ENCODE results near the gene MGST3.

The MGST3 gene

DNA sequence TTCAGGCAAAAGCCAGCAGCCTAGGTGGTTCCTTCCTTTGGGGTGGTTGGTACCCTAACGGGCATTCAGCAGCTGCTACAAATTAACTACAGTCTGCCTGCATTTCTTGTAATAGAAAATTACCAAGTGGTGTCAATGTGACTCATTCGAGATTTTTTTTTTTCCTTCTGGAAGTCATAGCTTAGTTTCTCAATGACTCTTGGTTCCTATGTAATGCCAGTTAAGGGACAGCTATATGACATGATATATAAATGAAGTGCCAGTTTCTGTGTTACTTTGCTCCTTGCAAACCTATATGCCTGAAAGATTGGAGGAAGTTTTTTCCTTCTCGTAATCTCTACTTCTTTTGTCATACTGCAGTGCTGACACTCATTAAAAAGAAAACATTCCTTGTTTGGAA, 2.6 kb downstream of the MGST3 start:
- Histone ChIP-seq H3K4me2 (no peak overlapping the region), H3K9ac (no peak overlapping the region), H3K27ac (no peak overlapping the region), H3K79me2 (ENCODE audit: insufficient read depth, low read depth) (no peaks in the 10 kb centered on the region), H3K4me3 (IDR thresholded peaks at IDR 0.05; ENCODE audit: insufficient read depth, low read depth, low read length) (no peak overlapping the region), H2AFZ (ENCODE audit: low read depth) (no peak overlapping the region), H4K20me1 (ENCODE audit: insufficient read depth) (no peaks in the 10 kb centered on the region), H3K27me3 (ENCODE audit: insufficient read depth, low read depth) (no peaks in the 10 kb centered on the region), H3K4me1 (ENCODE audit: low read depth, poor library complexity, severe bottlenecking) (peaks cover 24% of the 10 kb centered on the region), H3K36me3 (ENCODE audit: insufficient read depth) (no peaks in the 10 kb centered on the region)
- TF ChIP-seq CTCF (conservative IDR thresholded peaks at IDR 0.05; ENCODE audit: low read depth, low read length) = no peak

DNA sequence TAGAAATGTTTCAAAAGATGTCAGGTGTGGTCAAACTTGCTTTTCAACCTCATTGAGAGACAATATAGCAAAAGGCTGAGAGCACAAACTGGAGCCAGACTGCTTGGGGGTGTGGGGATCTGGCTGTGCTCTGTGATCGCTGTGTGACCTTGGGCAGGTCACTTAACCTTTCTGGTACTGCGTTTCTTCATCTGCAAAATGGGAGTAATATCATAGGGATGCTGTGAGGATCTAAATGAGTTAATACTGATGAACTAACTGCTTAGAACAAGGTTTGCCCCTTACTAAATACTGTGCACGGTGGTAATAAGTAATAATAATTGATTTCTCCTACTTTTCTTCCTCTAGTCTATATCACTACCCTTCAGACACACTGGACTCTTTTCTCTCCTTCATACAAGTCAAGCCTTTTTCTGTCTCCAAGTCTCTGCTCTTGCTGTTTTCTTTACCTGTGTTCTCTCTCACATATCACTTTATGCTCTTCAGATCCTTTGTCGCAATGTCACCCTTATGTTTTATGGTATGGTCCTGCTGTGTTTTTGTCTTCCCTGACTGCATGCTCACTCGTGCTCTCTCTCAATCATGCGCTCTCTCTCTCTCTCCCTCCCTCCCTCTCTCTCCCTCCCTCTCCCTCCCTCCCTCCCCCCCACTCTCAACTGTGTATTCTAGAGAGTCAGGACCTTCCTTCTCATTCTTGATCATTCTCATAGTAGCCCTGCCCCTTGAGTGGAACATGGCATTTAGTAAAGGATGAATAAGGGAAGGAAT, 3.3 kb downstream of the MGST3 start:
- Histone ChIP-seq H3K9ac (no peak overlapping the region), H3K27me3 (ENCODE audit: insufficient read depth, low read depth) (no peaks in the 10 kb centered on the region), H3K36me3 (ENCODE audit: insufficient read depth) (no peaks in the 10 kb centered on the region), H4K20me1 (ENCODE audit: insufficient read depth) (no peaks in the 10 kb centered on the region), H2AFZ (ENCODE audit: low read depth) (no peak overlapping the region), H3K4me3 (IDR thresholded peaks at IDR 0.05; ENCODE audit: insufficient read depth, low read depth, low read length) (no peak overlapping the region), H3K27ac (no peak overlapping the region), H3K4me1 (ENCODE audit: low read depth, poor library complexity, severe bottlenecking) (peaks cover 21% of the 10 kb centered on the region), H3K79me2 (ENCODE audit: insufficient read depth, low read depth) (no peaks in the 10 kb centered on the region), H3K4me2 (no peak overlapping the region)
- TF ChIP-seq CTCF (conservative IDR thresholded peaks at IDR 0.05; ENCODE audit: low read depth, low read length) = no peak

GRCh38 chr1:165635329-165635728, 4.3 kb downstream of the MGST3 start:
- Histone ChIP-seq H3K4me2 (no peak overlapping the region), H3K79me2 (ENCODE audit: insufficient read depth, low read depth) (no peaks in the 10 kb centered on the region)
- no peak for TF ChIP-seq CTCF (conservative IDR thresholded peaks at IDR 0.05; ENCODE audit: low read depth, low read length)

DNA sequence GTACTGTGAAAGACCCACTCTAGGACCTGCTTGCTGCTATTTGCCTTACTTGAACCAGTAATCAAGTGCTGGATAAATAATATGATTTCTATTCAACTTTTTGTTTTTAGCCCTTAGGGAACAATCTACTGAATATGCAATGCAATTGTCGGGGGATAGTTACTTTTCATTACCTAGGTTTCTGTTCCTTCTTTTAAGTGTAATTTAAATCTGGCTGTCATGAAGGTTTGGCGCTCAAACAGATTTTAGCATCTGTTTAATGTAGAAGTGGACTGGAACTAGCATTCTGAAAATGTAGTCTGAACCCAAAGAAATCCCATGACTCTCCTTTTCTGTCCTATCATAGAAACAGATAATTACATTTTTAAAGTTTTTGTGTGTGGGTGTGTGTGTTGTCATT, 4.8 kb downstream of the MGST3 start:
- Histone ChIP-seq H3K27me3 (ENCODE audit: insufficient read depth, low read depth) (no peaks in the 10 kb centered on the region), H3K36me3 (ENCODE audit: insufficient read depth) (no peaks in the 10 kb centered on the region), H3K4me1 (ENCODE audit: low read depth, poor library complexity, severe bottlenecking) (peaks cover 12% of the 10 kb centered on the region), H3K9ac (no peak overlapping the region), H3K4me2 (no peak overlapping the region), H2AFZ (ENCODE audit: low read depth) (no peak overlapping the region), H3K4me3 (IDR thresholded peaks at IDR 0.05; ENCODE audit: insufficient read depth, low read depth, low read length) (no peak overlapping the region), H3K27ac (no peak overlapping the region), H3K79me2 (ENCODE audit: insufficient read depth, low read depth) (no peaks in the 10 kb centered on the region), H4K20me1 (ENCODE audit: insufficient read depth) (no peaks in the 10 kb centered on the region)
- no peak for TF ChIP-seq CTCF (conservative IDR thresholded peaks at IDR 0.05; ENCODE audit: low read depth, low read length)

More at GRCh38 chr1:165635329-165635728, 4.3 kb downstream of the MGST3 start:
- Histone ChIP-seq H3K9ac (no peak overlapping the region), H3K4me3 (IDR thresholded peaks at IDR 0.05; ENCODE audit: insufficient read depth, low read depth, low read length) (no peak overlapping the region), H3K36me3 (ENCODE audit: insufficient read depth) (no peaks in the 10 kb centered on the region), H4K20me1 (ENCODE audit: insufficient read depth) (no peaks in the 10 kb centered on the region), H3K4me1 (ENCODE audit: low read depth, poor library complexity, severe bottlenecking) (peaks cover 12% of the 10 kb centered on the region), H3K27me3 (ENCODE audit: insufficient read depth, low read depth) (no peaks in the 10 kb centered on the region), H2AFZ (ENCODE audit: low read depth) (no peak overlapping the region), H3K27ac (no peak overlapping the region)
